Activated B cell treated with CpG ODN at 0.5 μM for 24 hours (primary cell): ENCODE measurements around the gene VAC14. TPM values are rescaled to one million over a fixed set of nuclear protein-coding genes. Genes with fewer than 3 reads are reported as not detected.

ENCODE experiments used
- ATAC-seq: fragments of 200-7000 bp; cut with Tn5 transposase; one replicate; pipeline ENCODE4 v1.10.0; 2021; ENCODE audit warnings: low read depth, mild to moderate bottlenecking, moderate library complexity
- CTCF ChIA-PET: fragments of 350-600 bp; sonication (Branson Sonifier 250); formaldehyde crosslinking; loops from one replicate; lab custom pipeline; 2021; ENCODE audit warnings: antibody characterized with exemption; lab: Charles Lee
- POLR2A ChIA-PET: fragments of 350-600 bp; sonication (Branson Sonifier 250); formaldehyde crosslinking; loops from one replicate; lab custom pipeline; 2021; ENCODE audit warnings: antibody characterized with exemption; lab: Charles Lee
- DNase-seq: peaks from one replicate; pipeline ENCODE4 v3.0.0; 2022
- H3K27ac Mint-ChIP-seq: one replicate; pipeline ENCODE4 v1.8.0; 2020; ENCODE audit warnings: mixed read lengths
- H3K27me3 Mint-ChIP-seq: one replicate; pipeline ENCODE4 v1.8.0; 2021; ENCODE audit warnings: mixed read lengths
- H3K36me3 Mint-ChIP-seq: one replicate; pipeline ENCODE4 v1.8.0; 2021; ENCODE audit warnings: low read depth, mixed read lengths
- H3K4me1 Mint-ChIP-seq: one replicate; pipeline ENCODE4 v1.8.0; 2021; ENCODE audit warnings: mixed read lengths
- H3K4me3 Mint-ChIP-seq: one replicate; pipeline ENCODE4 v1.8.0; 2020; ENCODE audit warnings: mild to moderate bottlenecking, mixed read lengths
- H3K9me3 Mint-ChIP-seq: one replicate; pipeline ENCODE4 v1.8.0; 2020; ENCODE audit warnings: mixed read lengths
- CTCF ChIP-seq: fragments of 200-600 bp; IDR thresholded peaks from one replicate; pipeline ENCODE4 v1.8.0; 2022; ENCODE audit warnings: antibody characterized with exemption, mild to moderate bottlenecking
- intact Hi-C: fragments of 100-400 bp; cut with micrococcal nuclease; formaldehyde crosslinking; loops from one replicate; pipeline ENCODE4 v1.15.1; 2024
- total RNA-seq: library from RNA; stranded (reverse); gene quantifications from 2 replicates; pipeline ENCODE4 v1.2.3, GENCODE V29; 2022

VAC14 gene
- total RNA-seq, 1 donor from 2014 or later, result 53.4 TPM

DNA sequence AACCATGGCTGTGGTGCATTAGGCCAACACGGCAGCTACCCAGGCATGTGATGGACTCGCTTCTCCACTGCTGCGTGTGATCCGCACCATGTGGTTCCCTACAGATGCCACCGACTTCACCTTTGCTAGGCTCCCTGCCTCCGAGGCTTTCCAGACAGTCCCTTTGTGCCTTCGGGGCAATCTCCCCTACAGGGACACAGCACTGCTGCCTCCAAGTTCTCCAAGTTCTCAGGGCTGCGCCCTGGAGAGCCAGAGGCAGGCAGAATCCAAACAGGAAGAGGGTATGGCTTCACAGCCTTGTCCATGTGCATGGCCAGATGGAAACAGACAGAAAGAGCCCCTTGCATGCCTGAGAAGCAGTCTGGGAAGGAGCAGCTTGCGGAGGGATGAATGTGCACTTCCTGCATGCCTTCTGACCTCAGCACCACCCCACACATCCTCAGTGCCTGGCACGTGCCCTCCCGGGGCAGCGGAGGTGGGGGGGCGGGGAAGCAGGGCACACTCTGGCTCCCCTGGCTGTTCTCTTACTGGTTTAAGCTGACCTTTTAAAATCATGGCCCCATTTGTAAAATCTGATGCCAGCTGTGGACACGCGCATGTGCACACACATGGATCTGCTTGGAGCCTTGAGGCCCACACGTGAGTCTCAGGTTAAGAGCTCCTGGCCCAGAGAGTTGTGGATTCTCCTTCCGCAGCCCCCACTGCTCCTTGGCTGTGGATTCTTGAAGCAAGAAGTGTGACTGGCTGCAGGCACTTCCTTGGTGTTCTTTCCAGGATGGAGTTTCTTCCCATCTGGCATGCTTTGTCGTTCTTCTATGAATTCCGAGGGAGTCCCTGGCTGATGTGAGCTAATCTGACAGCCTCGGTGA, 59.8 kb downstream of the VAC14 start:
- TF ChIP-seq CTCF, result no peak
- Mint-ChIP-seq H3K27ac (no peak overlapping the region), H3K27me3 (no peaks in the 10 kb centered on the region), H3K4me1 (peaks cover 25% of the 10 kb centered on the region), H3K9me3 (no peaks in the 10 kb centered on the region), H3K36me3 (peaks cover 49% of the 10 kb centered on the region), H3K4me3 (no peak overlapping the region)
- ChIA-PET CTCF (no interaction called here), POLR2A (no interaction called here)
- intact Hi-C loops, result no loop called here
- ATAC-seq (no peak), DNase-seq (no peak)

GRCh38 chr16:70740174-70740913, 60.6 kb downstream of the VAC14 start:
- intact Hi-C loops, result no loop called here
- peaks cover 52% of the 10 kb centered on the region for H3K36me3 Mint-ChIP-seq
- H3K27me3 Mint-ChIP-seq, result no peaks in the 10 kb centered on the region
- H3K27ac Mint-ChIP-seq, result no peak overlapping the region
- H3K9me3 Mint-ChIP-seq, result no peaks in the 10 kb centered on the region
- H3K4me3 Mint-ChIP-seq, result no peak overlapping the region
- ATAC-seq (no peak), DNase-seq (no peak)
- ChIA-PET CTCF (no interaction called here), POLR2A (no interaction called here)
- no peak for TF ChIP-seq CTCF
- H3K4me1 Mint-ChIP-seq, result peaks cover 25% of the 10 kb centered on the region

DNA sequence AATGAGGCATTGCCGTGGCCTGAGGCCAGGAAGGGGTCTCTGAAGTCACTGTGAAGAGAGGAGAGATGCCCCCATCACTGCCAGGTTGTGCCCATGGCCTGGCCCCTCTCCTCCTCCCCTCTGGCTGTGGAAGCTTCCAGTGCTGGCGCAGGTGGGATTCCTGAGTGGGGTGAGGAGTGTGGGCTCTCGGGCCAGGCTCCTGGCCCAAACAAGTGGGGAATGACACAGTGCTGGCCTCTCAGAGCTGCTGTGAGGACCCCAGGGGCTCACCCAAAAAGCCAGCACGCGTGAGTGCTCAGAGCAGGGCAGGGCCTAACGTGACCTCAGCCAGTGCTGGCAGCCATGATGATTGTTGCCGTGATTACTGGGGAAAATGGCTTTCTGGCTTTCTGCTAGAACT, 61.6 kb downstream of the VAC14 start:
- intact Hi-C loops, result no loop called here
- Mint-ChIP-seq H3K36me3 (peaks cover 52% of the 10 kb centered on the region), H3K27ac (peak overlapping the region; percentile 53), H3K9me3 (no peaks in the 10 kb centered on the region), H3K4me3 (no peak overlapping the region), H3K4me1 (peaks cover 25% of the 10 kb centered on the region), H3K27me3 (no peaks in the 10 kb centered on the region)
- POLR2A ChIA-PET, result no interaction called here
- no peak for TF ChIP-seq CTCF
- CTCF ChIA-PET, result no interaction called here
- no peak for ATAC-seq
- no peak for DNase-seq

DNA sequence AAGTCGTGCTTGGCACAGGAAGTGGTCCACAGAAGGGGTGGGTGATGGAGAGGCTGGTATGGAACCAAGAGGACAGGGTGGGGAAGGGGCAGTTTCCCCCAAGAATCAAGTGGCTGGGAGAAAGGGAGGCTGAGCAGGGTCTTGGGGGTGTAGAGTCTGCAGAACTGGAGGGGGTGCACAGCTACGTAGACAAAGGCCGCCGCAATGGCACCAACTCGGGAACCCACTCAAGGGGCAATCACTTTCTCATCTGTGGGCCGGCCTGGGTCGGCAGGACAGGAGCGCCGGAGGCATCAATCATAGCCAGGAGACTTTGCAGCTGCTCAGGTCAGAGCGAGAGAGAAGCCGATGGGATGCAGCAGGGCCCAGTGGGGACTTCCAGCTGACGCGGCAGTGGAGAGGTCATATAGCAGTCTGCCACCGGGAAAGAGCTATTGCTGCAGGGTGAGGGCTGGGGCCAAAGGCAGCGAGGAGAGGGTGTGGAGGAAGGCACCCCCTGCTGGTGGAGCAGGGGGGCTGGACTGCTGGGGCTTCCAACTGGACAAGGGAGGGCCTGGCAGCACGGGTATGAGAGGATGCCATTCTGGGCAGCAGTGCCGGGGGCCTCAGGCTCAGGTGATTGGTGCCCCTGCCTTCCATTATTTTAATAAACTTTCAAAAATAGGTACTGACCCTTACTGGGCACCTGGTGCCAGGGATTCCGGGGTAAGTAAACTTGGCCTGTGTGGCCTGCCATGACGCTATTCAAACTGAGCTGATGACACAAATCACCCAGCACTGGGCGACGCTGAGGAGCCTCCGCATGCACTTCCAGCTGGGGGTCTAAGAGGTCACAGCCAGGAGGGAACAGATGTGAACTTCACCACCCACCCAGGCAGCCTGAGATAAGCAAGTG, 62.6 kb downstream of the VAC14 start:
- no peak for DNase-seq
- POLR2A ChIA-PET, result no interaction called here
- Mint-ChIP-seq H3K27me3 (no peaks in the 10 kb centered on the region), H3K4me3 (peak overlapping the region; percentile 36), H3K36me3 (peaks cover 42% of the 10 kb centered on the region), H3K4me1 (peaks cover 25% of the 10 kb centered on the region), H3K27ac (peak overlapping the region; percentile 79), H3K9me3 (no peaks in the 10 kb centered on the region)
- CTCF ChIA-PET, result no interaction called here
- intact Hi-C loops, result no loop called here
- no peak for TF ChIP-seq CTCF
- ATAC-seq, result peak; percentile 25
